Hepatocyte (in vitro differentiated cells): ENCODE data around the gene HLTF. TPM values are rescaled to one million over a fixed set of nuclear protein-coding genes. Genes with fewer than 3 reads are reported as not detected.

Source experiments
- DNase-seq: peaks from one replicate; pipeline ENCODE4 v3.0.0-alpha.2; 2016; ENCODE audit warnings: low spot score
- H2AFZ ChIP-seq: fragments of 200-600 bp; sonication (generic); 2 replicates; pipeline ENCODE4 v1.6.0; 2016; ENCODE audit warnings: antibody characterized with exemption, mild to moderate bottlenecking
- H3K27ac ChIP-seq: fragments of 200-600 bp; sonication (generic); 2 replicates; pipeline ENCODE4 v1.5.1; 2016; ENCODE audit warnings: mild to moderate bottlenecking
- H3K27me3 ChIP-seq: fragments of 200-600 bp; sonication (generic); 2 replicates; pipeline ENCODE4 v1.6.1; 2016
- H3K36me3 ChIP-seq: fragments of 200-600 bp; sonication (generic); replicated peaks from 2 replicates; pipeline ENCODE4 v1.5.1; 2016; ENCODE audit warnings: low read depth; ENCODE audit not compliant: insufficient read depth
- H3K4me1 ChIP-seq: fragments of 200-600 bp; sonication (generic); 2 replicates; pipeline ENCODE4 v1.5.1; 2016; ENCODE audit warnings: mild to moderate bottlenecking, moderate library complexity; ENCODE audit not compliant: insufficient read depth
- H3K4me2 ChIP-seq: fragments of 200-600 bp; sonication (generic); 2 replicates; pipeline ENCODE4 v1.6.0; 2016
- H3K4me3 ChIP-seq: fragments of 200-600 bp; sonication (generic); 2 replicates; pipeline ENCODE4 v1.5.1; 2016; ENCODE audit warnings: mild to moderate bottlenecking
- H3K79me2 ChIP-seq: fragments of 200-600 bp; sonication (generic); 2 replicates; pipeline ENCODE4 v1.6.0; 2017; ENCODE audit warnings: mild to moderate bottlenecking
- H3K9me2 ChIP-seq: fragments of 200-600 bp; sonication (generic); replicated peaks from 2 replicates; pipeline ENCODE4 v1.6.0; 2017; ENCODE audit warnings: mild to moderate bottlenecking; ENCODE audit not compliant: insufficient read depth
- H3K9me3 ChIP-seq: fragments of 200-600 bp; sonication (generic); 2 replicates; pipeline ENCODE4 v1.5.1; 2016; ENCODE audit warnings: low read depth, mild to moderate bottlenecking
- H4K20me1 ChIP-seq: fragments of 200-600 bp; sonication (generic); 2 replicates; pipeline ENCODE4 v1.6.0; 2016; ENCODE audit warnings: mild to moderate bottlenecking; ENCODE audit not compliant: insufficient read depth, poor library complexity, severe bottlenecking
- EZH2 ChIP-seq: fragments of 200-600 bp; sonication (generic); IDR thresholded peaks from 2 replicates; pipeline ENCODE4 v1.6.1; 2016; ENCODE audit warnings: antibody characterized with exemption, mild to moderate bottlenecking, borderline replicate concordance
- EZH2phosphoT487 ChIP-seq: fragments of 200-600 bp; sonication (generic); IDR thresholded peaks from one replicate; pipeline ENCODE4 v1.6.1; 2018; ENCODE audit warnings: antibody characterized with exemption, mild to moderate bottlenecking, low read depth, moderate library complexity; ENCODE audit not compliant: unreplicated experiment, severe bottlenecking
- WGBS: methylation state at CpG from one replicate; pipeline ENCODE4 v1.1.6; 2016; ENCODE audit warnings: low lambda C conversion rate; ENCODE audit errors: missing lambda C conversion rate; 5-methylcytosine and 5-hydroxymethylcytosine counted together
- polyA plus RNA-seq: library from polyadenylated mRNA; unstranded; fragments of >200 nt; fragmentation: Nextera tagmentation; extraction: Ambion mirVana; gene quantifications from 2 replicates; pipeline ENCODE4 v1.2.1, GENCODE V29; 2016
- total RNA-seq: library from RNA; depleted of rRNA; stranded (reverse); fragments of >200 nt; gene quantifications from 2 replicates; pipeline ENCODE4 v1.2.3, GENCODE V29; 2014
- TF ChIP-seq, protein P1 (sequence below): fragments of 200-600 bp; sonication (generic); IDR thresholded peaks from 2 replicates; pipeline ENCODE4 v1.5.1; 2016; ENCODE audit warnings: antibody characterized with exemption, mild to moderate bottlenecking; ENCODE audit not compliant: poor library complexity

The HLTF gene
- total and polyA plus RNA-seq, 2 experiments from 2014 or later = 15.9 to 29.4 TPM

DNA sequence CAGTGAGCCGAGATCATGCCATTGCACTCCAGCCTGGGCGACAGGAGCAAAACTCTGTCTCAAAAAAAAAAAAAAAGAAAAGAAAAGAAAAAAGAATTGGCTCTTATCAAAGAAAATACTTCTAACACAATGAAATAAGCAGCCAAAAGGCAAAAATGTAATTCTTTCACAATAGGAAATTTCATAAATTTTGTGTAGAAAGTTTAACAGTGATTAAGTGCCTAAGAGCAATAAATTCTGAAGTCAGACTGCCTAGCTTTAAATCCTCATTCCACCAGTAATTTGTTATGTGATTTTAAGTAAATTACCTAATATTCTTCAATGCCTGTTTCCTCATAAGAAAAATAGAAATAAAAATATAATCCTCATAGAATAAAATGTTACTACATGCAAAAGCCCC lies 24.6 kb downstream of the HLTF start:
- WGBS = 100% methylated on average over 2 of the region's 2 CpGs
- Histone ChIP-seq H3K27me3 (no peaks in the 10 kb centered on the region), H3K4me3 (no peak overlapping the region), H3K9me3 (no peaks in the 10 kb centered on the region), H3K9me2 (no peaks in the 10 kb centered on the region), H3K4me1 (no peaks in the 10 kb centered on the region), H4K20me1 (no peaks in the 10 kb centered on the region), H3K4me2 (no peak overlapping the region), H2AFZ (no peak overlapping the region), H3K36me3 (no peaks in the 10 kb centered on the region), H3K27ac (no peak overlapping the region), H3K79me2 (no peaks in the 10 kb centered on the region)
- TF ChIP-seq, protein P1, sequence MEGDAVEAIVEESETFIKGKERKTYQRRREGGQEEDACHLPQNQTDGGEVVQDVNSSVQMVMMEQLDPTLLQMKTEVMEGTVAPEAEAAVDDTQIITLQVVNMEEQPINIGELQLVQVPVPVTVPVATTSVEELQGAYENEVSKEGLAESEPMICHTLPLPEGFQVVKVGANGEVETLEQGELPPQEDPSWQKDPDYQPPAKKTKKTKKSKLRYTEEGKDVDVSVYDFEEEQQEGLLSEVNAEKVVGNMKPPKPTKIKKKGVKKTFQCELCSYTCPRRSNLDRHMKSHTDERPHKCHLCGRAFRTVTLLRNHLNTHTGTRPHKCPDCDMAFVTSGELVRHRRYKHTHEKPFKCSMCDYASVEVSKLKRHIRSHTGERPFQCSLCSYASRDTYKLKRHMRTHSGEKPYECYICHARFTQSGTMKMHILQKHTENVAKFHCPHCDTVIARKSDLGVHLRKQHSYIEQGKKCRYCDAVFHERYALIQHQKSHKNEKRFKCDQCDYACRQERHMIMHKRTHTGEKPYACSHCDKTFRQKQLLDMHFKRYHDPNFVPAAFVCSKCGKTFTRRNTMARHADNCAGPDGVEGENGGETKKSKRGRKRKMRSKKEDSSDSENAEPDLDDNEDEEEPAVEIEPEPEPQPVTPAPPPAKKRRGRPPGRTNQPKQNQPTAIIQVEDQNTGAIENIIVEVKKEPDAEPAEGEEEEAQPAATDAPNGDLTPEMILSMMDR = no peak
- TF ChIP-seq EZH2phosphoT487 (no peak), EZH2 (no peak)
- DNase-seq = no peak

DNA sequence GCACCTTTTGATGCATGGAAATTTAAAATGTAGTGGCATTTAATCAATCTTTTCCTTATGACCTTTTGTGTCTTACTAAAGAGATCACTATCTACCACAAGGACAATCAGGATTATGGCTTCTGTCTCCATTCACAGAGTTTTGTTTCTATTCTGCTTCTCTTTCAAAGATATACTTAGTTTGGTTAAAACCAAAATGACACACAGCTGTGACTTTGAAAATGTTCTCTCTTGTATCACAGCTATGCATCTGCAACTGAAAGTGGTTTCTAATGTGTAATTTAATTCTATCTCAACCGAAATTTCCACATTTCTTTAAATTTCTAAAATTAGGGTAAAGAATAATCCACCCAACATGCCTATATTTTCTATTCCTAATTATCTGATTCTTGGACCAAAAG lies 27.7 kb downstream of the HLTF start:
- Histone ChIP-seq H2AFZ (no peak overlapping the region), H3K27me3 (no peaks in the 10 kb centered on the region), H3K9me2 (no peaks in the 10 kb centered on the region), H3K9me3 (no peaks in the 10 kb centered on the region), H3K4me2 (no peak overlapping the region), H3K4me3 (no peak overlapping the region), H3K27ac (no peak overlapping the region), H3K79me2 (no peaks in the 10 kb centered on the region), H3K4me1 (no peaks in the 10 kb centered on the region), H4K20me1 (no peaks in the 10 kb centered on the region), H3K36me3 (no peaks in the 10 kb centered on the region)
- DNase-seq = no peak
- WGBS = 96% methylated on average over 1 of the region's 1 CpG
- no peak for TF ChIP-seq EZH2phosphoT487
- no peak for TF ChIP-seq EZH2
- TF ChIP-seq, protein P1 = no peak

DNA sequence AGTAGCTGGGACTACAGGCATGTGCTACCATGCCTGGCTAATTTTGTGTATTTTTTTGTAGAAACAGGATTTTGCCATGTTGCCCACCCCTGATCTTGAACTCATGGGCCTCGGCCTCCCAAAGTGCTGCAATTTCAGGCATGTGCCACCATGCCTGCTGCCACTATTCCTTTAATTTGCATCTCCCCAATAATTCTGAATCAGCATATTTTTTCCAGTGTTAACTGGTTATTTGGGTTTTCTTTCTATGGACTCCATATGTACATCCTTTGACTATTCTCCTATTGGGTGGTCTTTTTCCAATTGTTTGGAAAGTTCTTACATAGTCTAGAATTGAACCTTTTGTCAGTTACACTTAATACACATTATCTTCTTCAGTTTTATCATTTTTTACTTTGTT lies 28.1 kb downstream of the HLTF start:
- Histone ChIP-seq H3K9me3 (no peaks in the 10 kb centered on the region), H3K79me2 (no peaks in the 10 kb centered on the region), H3K36me3 (no peaks in the 10 kb centered on the region), H4K20me1 (no peaks in the 10 kb centered on the region), H3K4me2 (no peak overlapping the region), H3K27me3 (no peaks in the 10 kb centered on the region), H3K9me2 (no peaks in the 10 kb centered on the region), H3K4me1 (no peaks in the 10 kb centered on the region), H3K27ac (no peak overlapping the region), H2AFZ (no peak overlapping the region), H3K4me3 (no peak overlapping the region)
- no peak for DNase-seq
- TF ChIP-seq EZH2phosphoT487 = no peak
- WGBS = 94% methylated on average over 1 of the region's 1 CpG

DNA sequence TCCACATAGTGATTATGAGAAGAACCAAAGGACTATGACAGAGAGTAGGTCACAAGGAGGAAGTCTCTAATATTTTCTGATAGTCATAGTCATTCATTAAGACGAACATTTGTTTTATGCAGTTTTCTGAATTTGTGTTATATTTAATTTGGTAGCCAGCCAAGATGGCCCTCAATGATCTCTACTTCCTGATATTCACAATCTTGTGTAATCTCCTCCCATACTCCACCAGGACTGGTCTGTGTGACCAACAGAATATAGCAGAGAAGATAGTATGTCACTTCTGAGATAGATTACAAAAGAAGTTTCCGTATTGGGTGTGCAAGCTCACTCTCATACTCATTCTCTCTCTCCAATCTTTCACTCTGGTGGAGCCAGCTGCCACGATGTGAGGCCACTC lies 30.8 kb downstream of the HLTF start:
- Histone ChIP-seq H2AFZ (no peak overlapping the region), H3K4me3 (no peak overlapping the region), H3K4me1 (no peaks in the 10 kb centered on the region), H3K36me3 (no peaks in the 10 kb centered on the region), H3K79me2 (no peaks in the 10 kb centered on the region), H3K27me3 (no peaks in the 10 kb centered on the region), H3K27ac (no peak overlapping the region), H4K20me1 (no peaks in the 10 kb centered on the region), H3K9me2 (no peaks in the 10 kb centered on the region), H3K4me2 (no peak overlapping the region), H3K9me3 (no peaks in the 10 kb centered on the region)
- no peak for DNase-seq
- TF ChIP-seq EZH2phosphoT487 (no peak), EZH2 (no peak)
- TF ChIP-seq, protein P1 = no peak
- 99% methylated on average over 3 of the region's 3 CpGs for WGBS
